Measurements from ENCODE around the gene EBF4. TPM values are rescaled to one million over a fixed set of nuclear protein-coding genes. Genes with fewer than 3 reads are reported as not detected.

The EBF4 gene
- total and polyA plus RNA-seq, 10 of the 15 experiments (the other 5 are each of a cell fraction or from before 2014, with no cell fraction given): 0.13 TPM; not detected in 9

DNA sequence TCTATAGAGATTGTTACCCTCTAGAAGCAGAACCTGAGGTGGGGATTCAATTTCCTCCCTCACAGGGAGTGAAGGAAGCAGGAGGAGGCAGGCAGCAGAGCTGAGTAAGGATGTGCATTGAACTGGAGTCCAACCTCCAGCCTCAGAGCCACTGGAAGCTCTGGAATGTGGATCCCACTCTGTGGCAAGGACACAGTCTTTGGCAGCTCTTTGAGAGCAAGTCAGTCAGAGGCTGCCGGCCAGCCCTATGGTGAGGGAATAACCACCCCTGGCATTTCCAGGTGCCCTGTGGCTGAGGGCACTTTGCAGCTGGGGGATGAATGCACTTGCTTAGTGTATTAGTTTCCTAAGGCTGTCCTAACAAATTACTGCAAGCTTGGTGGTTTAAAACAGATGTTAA is 37.2 kb downstream of the EBF4 start:
- intact Hi-C loops (cut with micrococcal nuclease; ENCODE audit: unreplicated experiment): no loop called here

More for the DNA sequence above, 37.2 kb downstream of the EBF4 start:
- Histone ChIP-seq H3K4me2 (ENCODE audit: control insufficient read depth, insufficient read depth) (no peak overlapping the region), H3K9me3 (replicated peaks; ENCODE audit: control insufficient read depth, insufficient read depth, low read length) (no peaks in the 10 kb centered on the region; the same call in 1 of the 3 replicates), H3K79me2 (ENCODE audit: control insufficient read depth, insufficient read depth, low read length) (no peaks in the 10 kb centered on the region), H3K9ac (ENCODE audit: control insufficient read depth, insufficient read depth, low read length) (no peak overlapping the region), H2AFZ (ENCODE audit: control insufficient read depth, low read depth, low read length) (no peak overlapping the region), H3K27me3 (replicated peaks in 1 of 2; ENCODE audit: control insufficient read depth in 2 of 2, insufficient read depth in 2 of 2, low read length in 1 of 2) (peaks cover 2 to 3% of the 10 kb centered on the region in 2 experiments; a peak in 3 of 4 replicates), H3K36me3 (ENCODE audit: control insufficient read depth in 2 of 2, insufficient read depth in 2 of 2, low read length in 1 of 2) (no peaks in the 10 kb centered on the region), H3K4me1 (ENCODE audit: control insufficient read depth, insufficient read depth, low read length) (peaks cover 5% of the 10 kb centered on the region; the same call in 1 of the 2 replicates), H3K27ac (ENCODE audit: control insufficient read depth, insufficient read depth) (no peak overlapping the region), H4K20me1 (ENCODE audit: control insufficient read depth, insufficient read depth) (no peaks in the 10 kb centered on the region), H3K4me3 (no peak overlapping the region)
- POLR2A ChIA-PET: no interaction called here
- RAD21 ChIA-PET (ENCODE audit: unreplicated experiment): no interaction called here
- FAIRE-seq: no peak
- BruUV-seq (replicated peaks): no TSS peak
- in situ Hi-C loops (cut with MboI): no loop called here
- no peak for DNase-seq (ENCODE audit: low read depth, low spot score)
- WGBS (ENCODE audit: insufficient coverage, insufficient replicate concordance, low lambda C conversion rate, missing lambda C conversion rate): 100% methylated on average over 1 of the region's 1 CpG
- SMC1A ChIA-PET (ENCODE audit: uncharacterized antibody, unreplicated experiment): interaction anchor here (0.6 to 1.3 kb wide), 3 partner anchors 8 to 231 kb away, joined by 3 to 4 read pairs (median 3); no protein-coding TSS in a partner anchor
- no peak for TF ChIP-seq JUNB (IDR thresholded peaks at IDR 0.05)
- TF ChIP-seq YBX1 (IDR thresholded peaks at IDR 0.05): no peak
- no peak for TF ChIP-seq SP1 (IDR thresholded peaks at IDR 0.05; ENCODE audit: low read depth, low read length)
- TF ChIP-seq, protein P1, sequence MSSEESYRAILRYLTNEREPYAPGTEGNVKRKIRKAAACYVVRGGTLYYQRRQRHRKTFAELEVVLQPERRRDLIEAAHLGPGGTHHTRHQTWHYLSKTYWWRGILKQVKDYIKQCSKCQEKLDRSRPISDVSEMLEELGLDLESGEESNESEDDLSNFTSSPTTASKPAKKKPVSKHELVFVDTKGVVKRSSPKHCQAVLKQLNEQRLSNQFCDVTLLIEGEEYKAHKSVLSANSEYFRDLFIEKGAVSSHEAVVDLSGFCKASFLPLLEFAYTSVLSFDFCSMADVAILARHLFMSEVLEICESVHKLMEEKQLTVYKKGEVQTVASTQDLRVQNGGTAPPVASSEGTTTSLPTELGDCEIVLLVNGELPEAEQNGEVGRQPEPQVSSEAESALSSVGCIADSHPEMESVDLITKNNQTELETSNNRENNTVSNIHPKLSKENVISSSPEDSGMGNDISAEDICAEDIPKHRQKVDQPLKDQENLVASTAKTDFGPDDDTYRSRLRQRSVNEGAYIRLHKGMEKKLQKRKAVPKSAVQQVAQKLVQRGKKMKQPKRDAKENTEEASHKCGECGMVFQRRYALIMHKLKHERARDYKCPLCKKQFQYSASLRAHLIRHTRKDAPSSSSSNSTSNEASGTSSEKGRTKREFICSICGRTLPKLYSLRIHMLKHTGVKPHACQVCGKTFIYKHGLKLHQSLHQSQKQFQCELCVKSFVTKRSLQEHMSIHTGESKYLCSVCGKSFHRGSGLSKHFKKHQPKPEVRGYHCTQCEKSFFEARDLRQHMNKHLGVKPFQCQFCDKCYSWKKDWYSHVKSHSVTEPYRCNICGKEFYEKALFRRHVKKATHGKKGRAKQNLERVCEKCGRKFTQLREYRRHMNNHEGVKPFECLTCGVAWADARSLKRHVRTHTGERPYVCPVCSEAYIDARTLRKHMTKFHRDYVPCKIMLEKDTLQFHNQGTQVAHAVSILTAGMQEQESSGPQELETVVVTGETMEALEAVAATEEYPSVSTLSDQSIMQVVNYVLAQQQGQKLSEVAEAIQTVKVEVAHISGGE (CRISPR knock-in tag; IDR thresholded peaks at IDR 0.05): no peak
- no peak for TF ChIP-seq RAD21 (IDR thresholded peaks at IDR 0.05; ENCODE audit: insufficient read depth, low read depth, low read length)
- no peak for TF ChIP-seq ATF2 (IDR thresholded peaks at IDR 0.05; ENCODE audit: low read length)
- no peak for TF ChIP-seq ZNF622 (IDR thresholded peaks at IDR 0.05)
- TF ChIP-seq CBFB (IDR thresholded peaks at IDR 0.05; ENCODE audit: low read depth): no peak
- no peak for TF ChIP-seq USF1 (IDR thresholded peaks at IDR 0.05; ENCODE audit: borderline replicate concordance, extremely low read length, insufficient read depth, low read depth, low read length)
- no peak for TF ChIP-seq SUPT20H (IDR thresholded peaks at IDR 0.05; ENCODE audit: borderline replicate concordance, control insufficient read depth, low read depth, low read length)
- TF ChIP-seq RBBP5 (conservative IDR thresholded peaks at IDR 0.05): no peak
- TF ChIP-seq MAX (IDR thresholded peaks at IDR 0.05; ENCODE audit: low read depth, low read length): no peak
- TF ChIP-seq RAD51 (IDR thresholded peaks at IDR 0.05): no peak
- TF ChIP-seq STAT1 (conservative IDR thresholded peaks at IDR 0.05): no peak
- no peak for TF ChIP-seq ESRRA (IDR thresholded peaks at IDR 0.05; ENCODE audit: low read length)
- no peak for TF ChIP-seq KDM1A (IDR thresholded peaks at IDR 0.05; ENCODE audit: borderline replicate concordance)
- TF ChIP-seq CHD4 (IDR thresholded peaks at IDR 0.05): no peak
- no peak for TF ChIP-seq IKZF2 (IDR thresholded peaks at IDR 0.05)
- CTCF ChIA-PET: interaction anchor here (1.1 to 4.1 kb wide), 3 partner anchors 12 to 25 kb away, joined by 3 to 19 read pairs (median 3); no protein-coding TSS in a partner anchor
- ATAC-seq: no peak

Data from GM12878 (cell line).